OCI-LY7 (cell line): ENCODE measurements around the gene CNTN5. TPM values are rescaled to one million over a fixed set of nuclear protein-coding genes. Genes with fewer than 3 reads are reported as not detected.

Source experiments
- BruUV-seq: library from RNA; stranded (reverse); fragments of 400-500 nt; replicated peaks from 2 replicates; lab custom pipeline; 2021; lab: Mats Ljungman, UMichigan
- CTCF ChIA-PET: fragments of 300-600 bp; sonication (Branson Sonifier 250); formaldehyde crosslinking; loops from one replicate; lab custom pipeline; 2022; ENCODE audit warnings: antibody characterized with exemption; ENCODE audit not compliant: unreplicated experiment; lab: Charles Lee
- POLR2A ChIA-PET: fragments of 300-600 bp; sonication (Branson Sonifier 250); formaldehyde crosslinking; loops from one replicate; lab custom pipeline; 2022; ENCODE audit warnings: antibody characterized with exemption; lab: Charles Lee
- DNase-seq: peaks from one replicate; pipeline ENCODE4 v3.0.0-alpha.2; 2015; ENCODE audit warnings: low spot score
- H2AFZ ChIP-seq: fragments of 200-600 bp; sonication (generic), shearing (Covaris generic); 2 replicates; pipeline ENCODE4 v1.6.1; 2014; ENCODE audit warnings: mild to moderate bottlenecking, antibody characterized with exemption, low read length, moderate library complexity
- H3K27ac ChIP-seq: fragments of 200-600 bp; sonication (generic); 2 replicates; pipeline ENCODE4 v1.5.1; 2014; ENCODE audit warnings: mixed run types, low read depth, mild to moderate bottlenecking, moderate library complexity, low read length, inconsistent platforms; ENCODE audit not compliant: poor library complexity, severe bottlenecking
- H3K36me3 ChIP-seq: fragments of 200-600 bp; sonication (generic); 2 replicates; pipeline ENCODE4 v1.6.1; 2014; ENCODE audit warnings: mild to moderate bottlenecking, antibody characterized with exemption, low read length, moderate library complexity, mixed read lengths; ENCODE audit not compliant: insufficient read depth
- H3K4me1 ChIP-seq: fragments of 200-600 bp; sonication (generic); 2 replicates; pipeline ENCODE4 v1.5.1; 2014; ENCODE audit warnings: mild to moderate bottlenecking, low read length; ENCODE audit not compliant: insufficient read depth, poor library complexity, severe bottlenecking
- H3K4me2 ChIP-seq: fragments of 200-600 bp; sonication (generic); 2 replicates; pipeline ENCODE4 v1.6.1; 2014; ENCODE audit warnings: mild to moderate bottlenecking, low read length
- H3K4me3 ChIP-seq: fragments of 200-600 bp; sonication (generic); 2 replicates; pipeline ENCODE4 v1.5.1; 2014; ENCODE audit warnings: mild to moderate bottlenecking, low read depth, low read length; ENCODE audit not compliant: poor library complexity, severe bottlenecking
- H3K79me2 ChIP-seq: fragments of 200-600 bp; sonication (generic); 2 replicates; pipeline ENCODE4 v1.6.1; 2016; ENCODE audit warnings: low read depth, mild to moderate bottlenecking, low read length, moderate library complexity, mixed read lengths; ENCODE audit not compliant: insufficient read depth
- H3K9me2 ChIP-seq: fragments of 200-600 bp; sonication (generic); 2 replicates; pipeline ENCODE4 v1.6.1; 2016; ENCODE audit warnings: mild to moderate bottlenecking, low read length, mixed read lengths; ENCODE audit not compliant: insufficient read depth
- H3K9me3 ChIP-seq: fragments of 200-600 bp; sonication (generic); 2 replicates; pipeline ENCODE4 v1.6.1; 2014; ENCODE audit warnings: mild to moderate bottlenecking, mixed run types, low read length, mixed read lengths
- H4K20me1 ChIP-seq: fragments of 200-600 bp; sonication (generic); 2 replicates; pipeline ENCODE4 v1.6.1; 2014; ENCODE audit warnings: mild to moderate bottlenecking, antibody characterized with exemption, low read length, moderate library complexity, mixed read lengths; ENCODE audit not compliant: insufficient read depth
- CTCF ChIP-seq: fragments of 200-600 bp; sonication (generic); conservative IDR thresholded peaks from 2 replicates; pipeline ENCODE4 v1.5.1; 2014; ENCODE audit warnings: mild to moderate bottlenecking, antibody characterized with exemption, low read length, moderate library complexity, mixed read lengths
- EZH2phosphoT487 ChIP-seq: fragments of 200-600 bp; sonication (generic); IDR thresholded peaks from 2 replicates; pipeline ENCODE4 v1.6.1; 2018; ENCODE audit warnings: low read depth, borderline replicate concordance, mild to moderate bottlenecking, mixed run types, antibody characterized with exemption, low read length, moderate library complexity, mixed read lengths
- intact Hi-C: fragments of 100-400 bp; cut with micrococcal nuclease; formaldehyde crosslinking; loops from one replicate; pipeline ENCODE4 v1.10.0; 2022; ENCODE audit not compliant: unreplicated experiment
- total RNA-seq, 2 experiments: library from RNA; depleted of rRNA in 1 of 2; stranded (reverse); fragments of >200 nt in 1 of 2; shearing (Covaris generic) in 1 of 2; gene quantifications; 2 replicates each; pipeline ENCODE4 v1.2.3, GENCODE V29; 2014 to 2022

The CNTN5 gene
- total RNA-seq, 2 experiments from 2014 or later = not detected

- Histone ChIP-seq H3K79me2 (no peaks in the 10 kb centered on the region), H2AFZ (no peak overlapping the region), H3K4me1 (no peaks in the 10 kb centered on the region), H3K4me3 (no peak overlapping the region), H3K9me2 (no peaks in the 10 kb centered on the region), H3K9me3 (no peaks in the 10 kb centered on the region), H4K20me1 (no peaks in the 10 kb centered on the region), H3K27ac (no peak overlapping the region), H3K4me2 (no peak overlapping the region), H3K36me3 (no peaks in the 10 kb centered on the region)
- ChIA-PET CTCF (no interaction called here), POLR2A (no interaction called here)
- intact Hi-C loops = no loop called here
- DNase-seq = no peak
- TF ChIP-seq EZH2phosphoT487 (no peak), CTCF (no peak)
- no TSS peak for BruUV-seq
Observed at GRCh38 chr11:100302824-100303223, 1282.1 kb downstream of the CNTN5 start.

GRCh38 chr11:100303897-100304296 is 1283.1 kb downstream of the CNTN5 start:
- no peak overlapping the region for H3K4me2 ChIP-seq
- intact Hi-C loops = no loop called here
- H4K20me1 ChIP-seq = no peaks in the 10 kb centered on the region
- H3K27ac ChIP-seq = no peak overlapping the region
- H3K79me2 ChIP-seq = no peaks in the 10 kb centered on the region
- H3K9me3 ChIP-seq = no peaks in the 10 kb centered on the region
- no peaks in the 10 kb centered on the region for H3K4me1 ChIP-seq
- no peak overlapping the region for H3K4me3 ChIP-seq
- H2AFZ ChIP-seq = no peak overlapping the region
- H3K36me3 ChIP-seq = no peaks in the 10 kb centered on the region
- ChIA-PET CTCF (no interaction called here), POLR2A (no interaction called here)
- BruUV-seq = no TSS peak
- DNase-seq = no peak
- TF ChIP-seq EZH2phosphoT487 (no peak), CTCF (no peak)
- H3K9me2 ChIP-seq = no peaks in the 10 kb centered on the region

GRCh38 chr11:100308202-100308601 is 1287.5 kb downstream of the CNTN5 start:
- BruUV-seq = no TSS peak
- CTCF ChIA-PET = no interaction called here
- POLR2A ChIA-PET = no interaction called here
- no peak overlapping the region for H3K4me2 ChIP-seq
- intact Hi-C loops = no loop called here
- no peaks in the 10 kb centered on the region for H4K20me1 ChIP-seq
- no peak overlapping the region for H2AFZ ChIP-seq
- H3K79me2 ChIP-seq = no peaks in the 10 kb centered on the region
- H3K36me3 ChIP-seq = no peaks in the 10 kb centered on the region
- no peak for DNase-seq
- TF ChIP-seq EZH2phosphoT487 = no peak
- no peak for TF ChIP-seq CTCF
- H3K4me3 ChIP-seq = no peak overlapping the region
- no peaks in the 10 kb centered on the region for H3K9me2 ChIP-seq
- no peak overlapping the region for H3K27ac ChIP-seq
- H3K4me1 ChIP-seq = no peaks in the 10 kb centered on the region
- H3K9me3 ChIP-seq = no peaks in the 10 kb centered on the region
